HepG2 (cell line): ENCODE data around the gene SAPCD2. TPM values are rescaled to one million over a fixed set of nuclear protein-coding genes. Genes with fewer than 3 reads are reported as not detected.
A peak's percentile ranks its signal among the peaks of the same experiment; 100 is the strongest.

Experiments used
- ATAC-seq: fragments of 200-7000 bp; cut with Tn5 transposase; 3 replicates; pipeline ENCODE4 v1.9.1; 2020; ENCODE audit warnings: mild to moderate bottlenecking, moderate library complexity
- BruUV-seq: library from RNA; stranded (reverse); fragments of 400-500 nt; replicated peaks from 2 replicates; lab custom pipeline; 2021; lab: Mats Ljungman, UMichigan
- CTCF ChIA-PET: fragments of 300-600 bp; formaldehyde crosslinking; extraction: SDS; loops from one replicate; lab custom pipeline; 2021; ENCODE audit warnings: low total read pairs, inconsistent platforms, low intra/inter-chr PET ratio; lab: Yijun Ruan, JAX
- POLR2A ChIA-PET: fragments of 350-600 bp; sonication (Branson Sonifier 250); formaldehyde crosslinking; loops from one replicate; lab custom pipeline; 2020; ENCODE audit warnings: antibody characterized with exemption, inconsistent platforms; lab: Yijun Ruan, JAX
- DNase-seq: peaks from one replicate; pipeline ENCODE4 v3.0.0-alpha.2; 2015; ENCODE audit warnings: low spot score
- FAIRE-seq: peaks from 3 replicates; lab custom pipeline; 2011; peaks lifted over from hg19 to GRCh38; lab: Jason Lieb, UNC
- H2AFZ ChIP-seq: one replicate; pipeline ENCODE4 v1.6.1; 2011; ENCODE audit warnings: low read length, inconsistent platforms
- H3K27ac ChIP-seq: fragments of 300-600 bp; 3 replicates; pipeline ENCODE4 v1.8.0; 2011; ENCODE audit warnings: mixed run types, mild to moderate bottlenecking, mixed read lengths, low read length, inconsistent platforms; ENCODE audit not compliant: insufficient read depth; ENCODE audit errors: extremely low read length
- H3K27me3 ChIP-seq, 2 experiments: fragments of 200-600 bp in 1 of 2; 2 replicates in 1 of 2; 3 replicates in 1 of 2; pipeline versions ENCODE4 v1.6.0 to v1.8.0; 2011; ENCODE audit warnings: low read length in 2 of 2, mild to moderate bottlenecking in 2 of 2, moderate library complexity in 2 of 2, inconsistent platforms in 1 of 2; ENCODE audit not compliant: insufficient read depth in 2 of 2, control insufficient read depth in 1 of 2
- H3K36me3 ChIP-seq, 2 experiments: fragments of 200-600 bp in 1 of 2; replicated peaks in 1 of 2; 2 replicates in 1 of 2; 3 replicates in 1 of 2; pipeline versions ENCODE4 v1.5.1 to v1.8.0; 2011; ENCODE audit warnings: low read length in 2 of 2, inconsistent platforms in 1 of 2; ENCODE audit not compliant: insufficient read depth in 2 of 2, control insufficient read depth in 1 of 2
- H3K4me1 ChIP-seq: 2 replicates; pipeline ENCODE4 v1.5.1; 2012; ENCODE audit warnings: low read length, inconsistent platforms; ENCODE audit not compliant: insufficient read depth
- H3K4me2 ChIP-seq: 2 replicates; pipeline ENCODE4 v1.6.0; 2011; ENCODE audit warnings: low read depth, low read length, inconsistent platforms
- H3K4me3 ChIP-seq, 3 experiments: fragments of 200-600 bp in 1 of 3; sonication (generic), shearing (Covaris generic) in 1 of 3; replicated peaks in 1 of 3; 2 replicates each; pipeline ENCODE4 v1.5.1; 2011 to 2016; ENCODE audit warnings: low read length in 3 of 3, inconsistent platforms in 2 of 3, low read depth in 2 of 3, mild to moderate bottlenecking in 2 of 3, control low read depth in 1 of 3, mixed read lengths in 1 of 3; ENCODE audit not compliant: insufficient read depth in 1 of 3
- H3K79me2 ChIP-seq: one replicate; pipeline ENCODE4 v1.6.1; 2011; ENCODE audit warnings: low read length, inconsistent platforms; ENCODE audit not compliant: insufficient read depth
- H3K9ac ChIP-seq: 2 replicates; pipeline ENCODE4 v1.6.0; 2011; ENCODE audit warnings: mild to moderate bottlenecking, low read depth, low read length, inconsistent platforms; ENCODE audit not compliant: insufficient read depth
- H3K9me3 ChIP-seq: 2 replicates; pipeline ENCODE4 v1.5.1; 2012; ENCODE audit warnings: mild to moderate bottlenecking, low read length
- H4K20me1 ChIP-seq: 2 replicates; pipeline ENCODE4 v1.6.0; 2011; ENCODE audit warnings: inconsistent platforms, mild to moderate bottlenecking, low read length, moderate library complexity; ENCODE audit not compliant: insufficient read depth
- CC2D1A ChIP-seq: sonication (generic); formaldehyde crosslinking; IDR thresholded peaks from 2 replicates; pipeline ENCODE4 v1.8.1; 2023; ENCODE audit warnings: mild to moderate bottlenecking, missing genetic modification reagents
- ELF1 ChIP-seq: sonication (generic); formaldehyde crosslinking; IDR thresholded peaks from 2 replicates; pipeline ENCODE4 v1.4.0; 2020; ENCODE audit warnings: missing genetic modification reagents
- IKZF4 ChIP-seq: sonication (generic); formaldehyde crosslinking; IDR thresholded peaks from 2 replicates; pipeline ENCODE4 v1.5.1; 2020; ENCODE audit warnings: borderline replicate concordance, mild to moderate bottlenecking, low read depth, missing genetic modification reagents; ENCODE audit errors: not compliant biosample characterization
- KDM5B ChIP-seq: sonication (generic); formaldehyde crosslinking; IDR thresholded peaks from 2 replicates; pipeline ENCODE4 v1.4.0; 2020; ENCODE audit warnings: missing genetic modification reagents, mild to moderate bottlenecking, borderline replicate concordance
- REPIN1 ChIP-seq: sonication (generic); formaldehyde crosslinking; IDR thresholded peaks from 2 replicates; pipeline ENCODE4 v1.8.0; 2022; ENCODE audit warnings: missing genetic modification reagents, low read depth, mild to moderate bottlenecking, borderline replicate concordance
- TEAD2 ChIP-seq: sonication (generic); formaldehyde crosslinking; IDR thresholded peaks from 2 replicates; pipeline ENCODE4 v1.9.0; 2021; ENCODE audit warnings: missing genetic modification reagents
- XRCC5 ChIP-seq: fragments of 200-400 bp; formaldehyde crosslinking; optimal IDR thresholded peaks from 2 replicates; pipeline ENCODE3; 2017; ENCODE audit warnings: mild to moderate bottlenecking, low read length
- ZC3H4 ChIP-seq: sonication (generic); formaldehyde crosslinking; IDR thresholded peaks from 2 replicates; pipeline ENCODE4 v1.4.0; 2020; ENCODE audit warnings: missing genetic modification reagents, borderline replicate concordance
- ZFP1 ChIP-seq: IDR thresholded peaks from 2 replicates; pipeline ENCODE4 v1.6.1; 2016
- ZNF142 ChIP-seq: sonication (generic); formaldehyde crosslinking; IDR thresholded peaks from 2 replicates; pipeline ENCODE4 v1.4.0; 2020; ENCODE audit warnings: missing genetic modification reagents
- ZNF263 ChIP-seq: sonication (generic); formaldehyde crosslinking; IDR thresholded peaks from 2 replicates; pipeline ENCODE4 v1.4.0; 2020; ENCODE audit warnings: missing genetic modification reagents
- ZNF296 ChIP-seq: sonication (generic); formaldehyde crosslinking; conservative IDR thresholded peaks from 2 replicates; pipeline ENCODE4 v1.5.0; 2020; ENCODE audit warnings: mild to moderate bottlenecking, missing genetic modification reagents
- ZNF343 ChIP-seq: sonication (generic); formaldehyde crosslinking; IDR thresholded peaks from 2 replicates; pipeline ENCODE4 v1.4.0; 2020; ENCODE audit warnings: mild to moderate bottlenecking, missing genetic modification reagents
- ZNF354B ChIP-seq: sonication (generic); formaldehyde crosslinking; IDR thresholded peaks from 2 replicates; pipeline ENCODE4 v1.8.0; 2022; ENCODE audit warnings: mild to moderate bottlenecking, missing genetic modification reagents
- ZNF589 ChIP-seq: sonication (generic); formaldehyde crosslinking; conservative IDR thresholded peaks from 2 replicates; pipeline ENCODE4 v1.8.0; 2022; ENCODE audit warnings: mild to moderate bottlenecking, moderate library complexity, missing genetic modification reagents
- ZNF841 ChIP-seq: sonication (generic); formaldehyde crosslinking; IDR thresholded peaks from 2 replicates; pipeline ENCODE4 v1.8.1; 2023; ENCODE audit warnings: missing genetic modification reagents, borderline replicate concordance
- WGBS: methylation state at CpG from one replicate; pipeline ENCODE4 v1.1.6; 2017; ENCODE audit warnings: low lambda C conversion rate; 5-methylcytosine and 5-hydroxymethylcytosine counted together
- in situ Hi-C: cut with HindIII; loops from 2 replicates; pipeline ENCODE4 v1.10.0; 2017; ENCODE audit warnings: low pct_unique_long_range_greater_than_20kb; ENCODE audit not compliant: extremely low pct_ligation_motif_present
- intact Hi-C: fragments of 100-400 bp; cut with micrococcal nuclease; formaldehyde crosslinking; loops from one replicate; pipeline ENCODE4 v1.10.0; 2022; ENCODE audit not compliant: unreplicated experiment
- polyA plus RNA-seq, 8 experiments: library from polyadenylated mRNA; depleted of rRNA in 3 of 8; stranded (reverse) in 7 of 8; unstranded in 1 of 8; fragments of >200 nt; fragmentation: Illumina TruSeq in 4 of 8; extraction: Trizol in 4 of 8; gene quantifications; 2 replicates each; pipeline versions ENCODE4 v1.2.1 to v1.2.3, GENCODE V29; 2011 to 2016; ENCODE audit warnings: low read depth in 4 of 8, missing spikeins in 1 of 8, mixed read lengths in 1 of 8; ENCODE audit not compliant: insufficient read depth in 1 of 8
- total RNA-seq, 5 experiments: library from RNA; depleted of rRNA; stranded (reverse); fragments of >200 nt; fragmentation: Illumina TruSeq; extraction: Trizol; gene quantifications; 2 replicates each; pipeline ENCODE4 v1.2.3, GENCODE V29; 2016; ENCODE audit warnings: low read depth in 1 of 5
- TF ChIP-seq, protein P1 (sequence below): sonication (generic); formaldehyde crosslinking; IDR thresholded peaks from 2 replicates; pipeline ENCODE4 v1.5.0; 2020; ENCODE audit warnings: missing genetic modification reagents

SAPCD2 gene
- total and polyA plus RNA-seq, 2 of the 13 experiments (the other 11 are each of a cell fraction or from before 2014, with no cell fraction given) = 21.9 to 42.8 TPM

GRCh38 chr9:137085920-137086530 is 15.7 kb upstream of the SAPCD2 start:
- POLR2A ChIA-PET = interaction anchor here (0.7 to 6.4 kb wide), 27 partner anchors 10 to 358 kb away, joined by 3 to 105 read pairs (median 7); partner anchors contain the start of genes ENTPD2, NPDC1, RNF208 and SAPCD2
- H3K9ac ChIP-seq = peak overlapping the region; percentile 87
- no peaks in the 10 kb centered on the region for H3K9me3 ChIP-seq
- peak overlapping the region; percentile 83 for H3K27ac ChIP-seq
- peaks cover 59% of the 10 kb centered on the region for H3K4me1 ChIP-seq
- ATAC-seq (peak; percentile 51), DNase-seq (no peak), FAIRE-seq (no peak)
- WGBS = 0% methylated on average over 12 of the region's 58 CpGs
- H3K27me3 ChIP-seq = no peaks in the 10 kb centered on the region; a peak in 1 of 5 replicates
- peaks cover 6% of the 10 kb centered on the region for H3K79me2 ChIP-seq
- H3K4me3 ChIP-seq = peak overlapping the region; percentile 65 to 81 (median 79)
- CTCF ChIA-PET = interaction anchor here (1.1 kb wide), 1 partner anchor 18 kb away, joined by 5 read pairs; no protein-coding TSS in a partner anchor
- intact Hi-C loops (no loop called here), in situ Hi-C loops (no loop called here)
- H2AFZ ChIP-seq = no peak overlapping the region
- BruUV-seq = TSS peak; percentile 85
- H3K4me2 ChIP-seq = peak overlapping the region; percentile 98
- H4K20me1 ChIP-seq = no peaks in the 10 kb centered on the region
- peaks cover 4 to 13% of the 10 kb centered on the region in 2 experiments; a peak in 4 of 5 replicates for H3K36me3 ChIP-seq
- TF ChIP-seq XRCC5 = peak; percentile 7
- TF ChIP-seq ZNF841 (CRISPR knock-in tag) = no peak
- TF ChIP-seq ZNF589 = peak; percentile 86
- TF ChIP-seq, protein P1, sequence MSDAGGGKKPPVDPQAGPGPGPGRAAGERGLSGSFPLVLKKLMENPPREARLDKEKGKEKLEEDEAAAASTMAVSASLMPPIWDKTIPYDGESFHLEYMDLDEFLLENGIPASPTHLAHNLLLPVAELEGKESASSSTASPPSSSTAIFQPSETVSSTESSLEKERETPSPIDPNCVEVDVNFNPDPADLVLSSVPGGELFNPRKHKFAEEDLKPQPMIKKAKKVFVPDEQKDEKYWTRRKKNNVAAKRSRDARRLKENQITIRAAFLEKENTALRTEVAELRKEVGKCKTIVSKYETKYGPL = peak; percentile 43; the same call in 1 of the 2 replicates
- peak; percentile 63; the same call in 1 of the 2 replicates for TF ChIP-seq KDM5B (CRISPR knock-in tag)
- no peak for TF ChIP-seq ZNF263
- TF ChIP-seq TEAD2 (CRISPR knock-in tag) = no peak
- peak; percentile 34; the same call in 1 of the 2 replicates for TF ChIP-seq REPIN1 (CRISPR knock-in tag)
- TF ChIP-seq ZNF354B = 0 out of 2 replicates have a peak, but pooled peaks have one; percentile 57
- TF ChIP-seq ZC3H4 = peak; percentile 74; the same call in 1 of the 2 replicates
- TF ChIP-seq CC2D1A (CRISPR knock-in tag) = no peak
- no peak for TF ChIP-seq ZNF296 (CRISPR knock-in tag)
- no peak for TF ChIP-seq ZFP1 (CRISPR knock-in tag)
- TF ChIP-seq ZNF142 (CRISPR knock-in tag) = no peak
- TF ChIP-seq IKZF4 (CRISPR knock-in tag) = peak; percentile 8
- TF ChIP-seq ZNF343 (CRISPR knock-in tag) = peak; percentile 39; the same call in 1 of the 2 replicates
- TF ChIP-seq ELF1 (CRISPR knock-in tag) = no peak
